GM18867 (cell line): ENCODE measurements around the gene TBC1D9B.

Source experiments
- ATAC-seq: cut with Tn5 transposase; IDR thresholded peaks from one replicate; pipeline ENCODE4 v1.9.1; 2021; ENCODE audit warnings: mild to moderate bottlenecking, moderate library complexity; ENCODE audit not compliant: unreplicated experiment

The TBC1D9B gene

DNA sequence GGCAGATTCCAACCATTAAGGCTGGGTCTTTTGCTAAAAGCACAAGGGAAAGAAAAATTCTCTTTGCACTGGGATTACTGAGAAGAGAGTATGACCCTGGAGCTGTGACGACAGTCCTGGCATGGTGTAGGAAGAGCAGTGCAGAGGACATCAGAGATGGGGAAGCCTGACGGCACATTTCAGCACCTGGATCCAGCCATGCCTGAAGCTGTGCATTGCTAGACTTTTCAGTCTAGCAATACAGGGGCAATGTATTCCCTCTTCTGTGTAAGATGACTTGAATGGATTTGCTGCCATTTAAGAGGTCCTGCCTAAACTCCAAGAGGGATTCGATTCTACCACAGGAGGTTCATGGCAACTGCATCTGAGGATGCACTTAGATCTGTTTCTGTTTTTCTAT lies 36.7 kb downstream of the TBC1D9B start:
- no peak for ATAC-seq

DNA sequence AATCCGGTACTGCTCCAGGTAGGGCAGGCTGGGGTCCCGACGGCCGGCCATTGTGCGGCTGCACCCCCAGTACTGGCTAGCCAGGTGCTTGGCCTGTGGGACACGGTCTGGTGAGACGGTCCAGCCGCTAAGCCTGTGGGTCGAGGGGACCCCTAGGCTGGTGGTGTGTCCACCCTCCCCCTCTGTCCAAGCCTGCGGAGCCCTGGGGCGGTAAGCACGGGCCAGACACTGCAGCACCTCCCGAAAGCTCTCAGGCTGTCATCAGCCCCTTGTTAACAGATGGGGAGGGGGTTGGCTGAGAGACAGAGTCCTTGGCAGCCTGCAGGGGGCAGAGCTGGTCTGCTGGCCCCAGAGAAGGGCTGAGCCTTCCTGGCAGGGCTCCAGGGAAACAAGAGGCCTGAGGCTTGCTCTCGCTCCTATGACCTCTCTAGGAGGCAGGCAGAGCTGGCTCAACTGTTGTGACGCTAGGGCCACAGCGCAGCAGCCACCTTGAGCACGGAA lies 37.2 kb downstream of the TBC1D9B start:
- no peak for ATAC-seq

DNA sequence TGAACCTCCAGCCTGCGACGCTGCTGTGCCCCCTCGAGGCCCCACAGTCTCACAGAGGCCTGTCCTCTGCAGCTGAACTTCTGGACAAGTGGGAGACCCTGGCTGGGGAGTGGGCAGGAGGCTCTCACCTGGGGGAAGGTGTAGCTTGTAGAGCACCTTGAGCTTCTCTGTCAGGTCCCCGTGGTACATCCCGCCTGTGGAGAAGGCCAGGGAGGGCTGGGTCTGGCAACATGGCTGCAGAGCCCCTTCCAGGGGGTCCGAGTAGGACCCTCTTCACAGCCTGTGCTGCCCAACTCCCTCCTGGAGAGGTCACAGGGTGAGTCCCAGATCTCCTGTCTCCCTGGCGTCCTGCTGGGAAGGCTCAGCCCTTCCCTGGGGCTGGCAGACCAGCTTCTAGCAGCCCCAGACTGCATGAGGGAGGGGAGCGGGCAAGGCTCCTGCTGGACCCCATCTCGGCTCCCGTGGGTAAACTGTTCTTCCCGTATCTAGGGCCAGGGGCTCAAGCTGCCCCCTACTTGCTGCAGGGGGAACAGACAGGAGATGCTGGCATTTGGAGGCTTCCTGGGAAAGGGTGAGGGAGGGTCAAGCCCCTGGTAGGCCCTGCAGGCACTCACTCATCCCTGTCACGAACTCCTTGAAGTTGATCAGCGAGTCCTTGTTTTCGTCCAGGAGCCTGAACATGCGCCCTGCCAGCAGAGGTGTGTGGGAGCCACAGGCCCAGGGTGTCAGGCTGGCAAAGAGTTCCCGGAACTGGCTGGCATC lies 37.9 kb downstream of the TBC1D9B start:
- no peak for ATAC-seq

GRCh38 chr5:179869101-179869500 lies 38.6 kb downstream of the TBC1D9B start:
- ATAC-seq, result no peak

- ATAC-seq, result no peak
Measured at GRCh38 chr5:179868541-179868940, 39.2 kb downstream of the TBC1D9B start.

GRCh38 chr5:179867476-179867875 lies 40.2 kb downstream of the TBC1D9B start:
- ATAC-seq, result no peak

- ATAC-seq, result no peak
Measured at GRCh38 chr5:179867079-179867465, 40.6 kb downstream of the TBC1D9B start.

DNA sequence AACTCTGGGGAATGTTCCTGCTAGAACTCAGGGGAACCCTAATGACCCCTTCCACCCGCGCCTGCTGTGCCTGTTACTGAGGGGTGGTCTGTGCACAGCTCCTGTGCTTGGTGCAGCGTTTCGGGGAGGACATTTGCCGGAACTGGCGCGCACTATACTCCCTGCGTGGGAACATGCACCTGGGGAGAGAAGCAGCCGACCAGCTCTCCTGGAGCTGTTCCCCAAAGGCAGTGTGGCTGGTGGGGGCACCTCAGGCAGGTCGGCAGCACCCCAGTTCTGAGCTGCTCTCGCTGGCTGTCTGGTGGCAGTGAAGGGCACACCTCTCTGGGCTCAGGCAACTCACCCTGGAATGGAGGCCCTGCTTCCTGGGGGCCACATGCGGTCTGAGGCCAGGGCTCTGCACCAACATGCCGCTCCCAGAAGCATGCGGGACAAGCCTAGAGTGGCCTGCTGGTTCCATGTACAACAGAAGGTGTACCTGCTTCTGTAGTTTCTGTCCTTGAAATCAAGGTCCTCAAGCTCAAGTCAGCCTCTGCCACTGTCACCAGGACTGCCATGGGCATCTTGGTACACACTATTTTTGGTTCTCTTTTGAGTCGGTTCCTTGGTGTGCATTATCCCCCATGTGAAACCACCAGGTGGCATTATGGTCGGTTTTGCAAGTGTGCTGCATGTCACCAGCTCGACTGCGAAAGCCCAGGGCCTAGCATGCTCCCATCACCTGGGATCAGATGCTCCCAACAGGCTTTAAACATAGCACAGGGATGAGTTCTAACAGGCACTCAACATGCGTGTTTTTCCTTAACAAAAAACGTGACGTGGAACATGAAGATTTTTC lies 41.2 kb downstream of the TBC1D9B start:
- ATAC-seq, result no peak

- ATAC-seq, result no peak
Measured at GRCh38 chr5:179865491-179866240, 42.0 kb downstream of the TBC1D9B start.

DNA sequence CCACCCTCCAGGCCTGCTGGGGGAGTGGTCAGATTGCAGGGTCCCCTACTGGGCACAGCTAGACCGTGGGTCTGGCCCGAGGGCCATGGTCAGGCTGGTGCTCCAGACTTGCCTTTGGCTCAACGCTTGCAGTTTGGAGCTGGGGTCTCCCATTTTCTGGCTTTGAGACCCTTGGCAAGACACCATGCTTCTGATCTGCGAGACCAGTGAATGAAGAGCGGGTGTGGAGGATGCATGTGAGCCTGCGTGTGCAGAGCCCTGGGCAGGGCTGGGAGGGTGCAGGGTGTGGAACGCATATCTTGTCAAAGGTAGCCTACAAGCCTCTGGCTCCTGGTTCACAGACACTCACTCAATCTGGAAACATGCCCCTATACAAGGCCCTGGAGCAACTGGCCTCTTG lies 43.0 kb downstream of the TBC1D9B start:
- ATAC-seq, result no peak

- no peak for ATAC-seq
Measured at GRCh38 chr5:179863449-179864085, 44.1 kb downstream of the TBC1D9B start.

DNA sequence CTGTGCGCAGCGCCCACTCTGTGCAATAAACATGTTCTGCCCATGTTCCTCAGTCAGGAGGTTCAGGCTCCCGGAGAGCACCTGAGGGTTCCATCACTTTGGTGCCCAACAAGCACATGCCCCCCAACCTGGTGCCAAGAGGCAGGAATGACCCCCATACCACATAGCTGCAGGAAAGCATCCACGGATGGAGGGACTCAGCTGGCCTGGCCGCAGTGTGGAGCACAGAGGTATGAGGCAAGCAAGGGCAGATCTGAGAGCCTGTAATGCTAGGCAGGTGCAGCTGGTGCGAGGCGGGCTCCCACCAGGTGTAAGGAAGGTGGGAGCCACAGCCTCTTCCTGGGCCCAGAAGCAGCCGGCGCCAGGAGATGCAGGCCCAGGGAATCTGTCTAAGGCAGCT lies 44.8 kb downstream of the TBC1D9B start:
- ATAC-seq, result no peak

DNA sequence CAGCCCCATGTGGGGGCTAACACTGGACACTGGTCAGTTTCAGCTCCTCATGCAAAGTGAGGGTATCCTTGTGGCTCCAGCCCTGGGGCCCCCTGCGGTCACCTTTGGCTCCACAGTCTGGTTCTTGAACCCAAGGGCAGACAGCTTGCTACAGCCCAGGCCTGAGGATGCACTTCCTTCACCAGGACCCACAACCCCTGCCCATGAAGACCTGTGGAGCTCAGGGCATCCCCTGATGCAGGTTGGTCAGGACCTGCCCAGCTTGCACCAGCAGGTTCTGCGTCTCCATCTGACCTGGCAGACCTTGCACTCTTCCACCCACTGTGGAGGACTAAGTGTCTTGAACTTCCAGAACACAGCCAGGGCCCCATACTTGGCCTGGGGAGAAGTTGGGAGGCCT lies 45.4 kb downstream of the TBC1D9B start:
- ATAC-seq, result no peak

- no peak for ATAC-seq
Measured at GRCh38 chr5:179860301-179860700, 47.4 kb downstream of the TBC1D9B start.

DNA sequence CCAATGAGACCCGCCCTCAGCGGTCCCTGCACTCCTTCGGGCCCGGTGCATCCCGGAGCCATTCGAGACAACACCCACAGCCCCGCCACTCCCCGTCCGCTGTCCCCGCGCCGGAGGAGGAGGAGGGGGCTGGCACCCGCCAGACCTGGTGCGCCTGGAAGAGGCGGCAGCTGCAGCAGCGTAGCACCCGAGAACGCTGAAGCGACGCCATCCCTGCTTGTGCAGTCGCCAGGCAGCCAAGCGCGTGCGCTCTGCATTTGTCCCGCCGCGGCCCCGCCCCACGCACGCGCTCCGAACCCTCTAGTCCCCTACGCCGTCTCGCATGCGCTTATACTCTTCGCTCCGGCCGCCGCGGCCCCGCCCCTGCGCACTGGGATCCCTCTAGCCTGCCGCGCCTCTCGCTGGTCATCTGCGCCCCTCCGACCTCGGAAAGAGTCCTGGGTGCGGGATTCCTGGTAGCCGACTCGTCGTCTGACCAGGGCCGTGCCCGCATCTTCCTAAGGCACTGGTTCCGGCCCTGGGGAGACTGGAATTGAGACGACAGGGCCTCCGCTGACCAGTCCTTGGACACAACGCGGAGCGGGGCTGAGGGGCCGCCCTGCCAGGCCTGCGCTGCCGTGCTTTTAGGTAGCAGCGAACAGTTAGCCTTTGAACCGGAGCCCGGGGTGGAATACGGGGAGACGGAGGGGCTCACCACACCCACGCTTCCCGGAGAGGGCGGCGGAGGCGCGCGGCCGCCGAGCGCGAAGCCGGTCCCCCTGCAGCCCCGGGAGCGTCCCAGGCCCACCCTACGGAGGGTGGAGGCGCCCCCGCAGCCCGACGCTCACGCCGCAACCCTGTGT lies 48.9 kb downstream of the TBC1D9B start, which contains the start of gene MRNIP:
Gene MRNIP, minus strand, starts transcription at position 232 of the 842 bp plus-strand sequence. Its CDS starts 21 bp downstream, at position 211.
- peak; percentile 93 for ATAC-seq

DNA sequence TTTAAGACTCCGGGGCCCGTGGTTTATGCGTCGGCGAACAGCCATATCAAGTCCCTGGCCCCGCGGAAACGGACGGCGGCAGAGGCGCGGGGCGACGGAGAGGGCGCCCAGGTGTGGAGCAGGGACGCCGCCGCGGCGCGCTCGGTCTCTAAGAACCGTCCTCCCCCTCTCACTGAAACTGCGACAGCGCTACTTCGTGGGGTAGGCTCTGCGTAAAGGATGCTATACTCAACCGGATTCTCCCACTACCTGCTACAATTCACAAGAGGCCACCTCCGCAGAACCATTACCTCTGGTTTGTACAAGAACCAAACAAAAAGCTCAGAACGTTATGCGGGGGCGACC lies 49.5 kb downstream of the TBC1D9B start:
- ATAC-seq, result peak; percentile 45

DNA sequence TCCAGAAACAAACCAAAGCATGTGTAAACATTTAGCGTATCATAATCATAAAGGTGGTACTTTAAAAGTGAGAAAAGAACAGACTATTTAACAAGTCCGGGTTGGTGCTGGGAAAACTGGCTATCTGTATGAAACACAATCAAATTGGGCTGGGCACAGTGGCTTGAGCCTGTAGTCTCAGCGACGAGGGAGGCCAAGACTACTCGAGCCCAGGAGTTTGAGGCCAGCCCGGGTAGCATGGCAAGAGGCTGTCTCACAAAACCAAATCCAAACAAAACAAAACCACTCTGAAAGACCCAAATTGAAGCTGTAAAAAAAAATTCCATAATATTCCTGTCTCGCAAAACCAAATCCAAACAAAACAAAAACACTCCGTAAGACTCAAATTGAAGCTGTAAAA lies 53.3 kb downstream of the TBC1D9B start:
- ATAC-seq, result no peak

DNA sequence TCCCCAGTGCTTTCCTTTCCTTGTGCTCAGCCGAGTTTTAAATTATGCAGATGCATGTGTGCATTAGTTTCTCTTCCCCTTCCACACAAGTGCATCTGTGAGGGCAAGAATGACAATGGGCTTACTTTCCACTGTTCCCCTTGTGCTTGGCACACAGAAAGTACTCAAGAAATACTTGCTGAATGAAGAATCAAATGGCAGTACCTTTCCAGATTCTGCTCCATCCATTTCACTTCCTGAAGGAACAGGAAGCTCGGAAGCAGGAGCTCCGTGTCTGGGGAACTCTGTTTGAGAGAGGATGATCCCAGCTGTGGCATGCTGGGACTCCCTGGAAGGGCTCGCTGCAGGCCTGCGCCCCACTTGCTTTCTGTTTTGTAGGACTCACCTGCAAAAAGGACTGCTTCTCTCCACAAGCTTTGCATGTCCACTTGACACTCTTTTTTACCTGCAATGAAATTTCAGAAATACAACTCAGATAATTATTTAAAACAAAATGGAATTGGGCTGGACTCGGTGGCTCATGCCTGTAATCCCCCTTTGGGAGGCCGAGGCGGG lies 54.6 kb downstream of the TBC1D9B start:
- peak; percentile 91 for ATAC-seq

DNA sequence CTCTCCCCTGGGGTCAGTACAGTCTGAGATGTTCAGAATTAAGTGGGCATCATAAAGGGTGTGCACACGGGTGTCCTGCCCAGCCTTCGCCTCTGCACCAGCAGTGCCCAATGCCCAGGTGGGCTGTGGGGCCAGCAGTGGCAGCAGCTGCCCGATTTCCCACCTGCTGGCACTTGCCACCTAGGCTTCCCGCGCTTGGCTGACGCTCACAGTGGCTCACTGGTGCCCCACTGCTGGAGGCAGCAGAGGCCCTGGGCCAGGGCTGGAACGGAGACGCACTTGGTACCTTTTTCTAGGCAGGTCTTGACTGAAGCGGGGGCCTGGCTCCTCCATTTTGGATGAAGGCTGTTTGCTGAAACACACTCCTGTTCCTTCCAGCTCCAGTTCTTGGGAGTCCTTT lies 66.1 kb downstream of the TBC1D9B start:
- ATAC-seq, result no peak

DNA sequence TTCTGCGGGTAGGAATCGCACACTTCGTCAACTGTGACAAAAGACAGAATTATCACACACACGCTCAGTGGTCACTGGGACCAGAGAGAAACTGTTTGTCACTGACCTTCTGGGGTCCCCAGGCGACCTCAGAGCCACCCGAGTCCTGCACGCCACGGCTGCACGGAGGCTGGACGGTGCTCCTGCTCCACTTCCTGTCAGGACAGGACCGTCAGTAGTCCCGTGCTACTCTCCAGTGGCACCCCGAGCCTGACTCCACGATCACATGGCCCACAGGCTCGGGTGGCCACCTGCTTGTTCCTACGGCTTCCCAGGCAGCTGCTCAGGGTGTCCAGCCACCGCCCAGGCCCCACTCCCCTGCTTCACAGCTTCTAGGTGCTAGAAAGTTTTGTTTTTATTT lies 66.9 kb downstream of the TBC1D9B start:
- no peak for ATAC-seq
